Fibroblast of upper back skin (primary cell): ENCODE measurements around the gene GPT2.

Experiments used
- DNase-seq: peaks from one replicate; pipeline ENCODE4 v3.0.0-alpha.2; 2013

GPT2 gene, protein sequence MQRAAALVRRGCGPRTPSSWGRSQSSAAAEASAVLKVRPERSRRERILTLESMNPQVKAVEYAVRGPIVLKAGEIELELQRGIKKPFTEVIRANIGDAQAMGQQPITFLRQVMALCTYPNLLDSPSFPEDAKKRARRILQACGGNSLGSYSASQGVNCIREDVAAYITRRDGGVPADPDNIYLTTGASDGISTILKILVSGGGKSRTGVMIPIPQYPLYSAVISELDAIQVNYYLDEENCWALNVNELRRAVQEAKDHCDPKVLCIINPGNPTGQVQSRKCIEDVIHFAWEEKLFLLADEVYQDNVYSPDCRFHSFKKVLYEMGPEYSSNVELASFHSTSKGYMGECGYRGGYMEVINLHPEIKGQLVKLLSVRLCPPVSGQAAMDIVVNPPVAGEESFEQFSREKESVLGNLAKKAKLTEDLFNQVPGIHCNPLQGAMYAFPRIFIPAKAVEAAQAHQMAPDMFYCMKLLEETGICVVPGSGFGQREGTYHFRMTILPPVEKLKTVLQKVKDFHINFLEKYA

DNA sequence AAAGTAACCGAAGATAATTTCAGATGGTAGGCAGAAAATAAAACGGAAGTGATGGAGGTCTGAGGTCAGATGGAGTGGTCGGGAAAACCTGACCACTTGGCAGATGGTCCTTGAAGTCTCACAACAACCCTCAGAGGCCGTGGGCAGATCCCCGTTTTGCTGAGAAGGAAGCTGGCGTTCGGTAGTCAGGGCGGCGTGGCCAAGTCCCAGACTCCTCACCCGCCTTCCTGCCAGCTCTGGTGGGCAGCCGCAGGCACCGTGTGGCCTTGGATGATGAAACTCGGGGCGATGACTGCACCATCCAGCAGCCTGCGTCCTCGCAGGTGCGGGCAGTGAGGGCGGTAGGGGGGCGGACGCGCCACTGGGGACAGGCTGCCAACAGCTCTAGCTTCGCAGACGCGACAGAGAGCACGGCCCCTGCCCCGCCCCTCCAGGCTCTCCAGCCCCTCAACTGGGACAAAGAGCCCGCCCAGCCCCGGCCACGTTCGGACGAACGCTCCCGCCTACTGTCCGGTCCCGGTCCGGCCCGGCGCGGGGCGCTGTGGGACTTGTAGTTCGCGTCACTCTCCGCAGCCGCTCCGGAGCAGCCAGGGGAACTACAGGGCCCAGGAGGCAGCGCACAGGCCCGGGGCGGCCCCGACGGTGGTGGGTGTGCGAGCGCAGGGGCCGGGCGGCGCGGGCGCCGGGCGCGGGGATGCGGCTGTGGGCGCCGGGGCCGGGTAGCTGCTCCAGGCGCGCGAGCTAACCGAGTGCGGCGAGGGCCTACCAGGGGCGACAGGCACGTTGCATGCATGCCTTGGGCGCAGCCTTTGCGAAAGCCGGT is at the start of gene GPT2:
Gene GPT2 (plus strand): TSS at position 673 of the 823 bp plus-strand sequence. CDS start 354 bp downstream, outside the sequence.
- DNase-seq, result peak; percentile 96

GRCh38 chr16:46836534-46837530 is 47.3 kb upstream of the GPT2 start:
- no peak for DNase-seq

DNA sequence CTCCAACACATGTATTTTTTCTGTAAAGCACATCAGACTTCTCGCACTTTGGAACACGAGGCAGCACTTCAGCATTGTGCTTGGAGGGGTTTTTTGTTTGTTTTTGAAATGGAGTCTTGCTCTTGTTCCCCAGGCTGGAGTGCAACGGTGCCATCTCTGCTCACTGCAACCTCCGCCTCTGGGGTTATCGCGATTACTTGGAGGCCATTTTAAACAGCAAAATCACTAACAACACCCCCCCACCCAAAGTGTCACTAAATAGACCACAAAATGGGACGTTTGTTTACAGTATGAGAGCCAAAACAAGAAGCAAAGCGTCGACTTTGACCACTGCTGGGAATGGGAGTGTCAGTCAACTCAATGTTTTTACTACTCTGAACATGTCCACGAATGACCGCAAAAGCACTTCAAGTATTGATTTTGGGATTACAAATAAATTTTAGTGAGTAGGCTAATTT is 44.1 kb upstream of the GPT2 start:
- DNase-seq, result no peak

DNA sequence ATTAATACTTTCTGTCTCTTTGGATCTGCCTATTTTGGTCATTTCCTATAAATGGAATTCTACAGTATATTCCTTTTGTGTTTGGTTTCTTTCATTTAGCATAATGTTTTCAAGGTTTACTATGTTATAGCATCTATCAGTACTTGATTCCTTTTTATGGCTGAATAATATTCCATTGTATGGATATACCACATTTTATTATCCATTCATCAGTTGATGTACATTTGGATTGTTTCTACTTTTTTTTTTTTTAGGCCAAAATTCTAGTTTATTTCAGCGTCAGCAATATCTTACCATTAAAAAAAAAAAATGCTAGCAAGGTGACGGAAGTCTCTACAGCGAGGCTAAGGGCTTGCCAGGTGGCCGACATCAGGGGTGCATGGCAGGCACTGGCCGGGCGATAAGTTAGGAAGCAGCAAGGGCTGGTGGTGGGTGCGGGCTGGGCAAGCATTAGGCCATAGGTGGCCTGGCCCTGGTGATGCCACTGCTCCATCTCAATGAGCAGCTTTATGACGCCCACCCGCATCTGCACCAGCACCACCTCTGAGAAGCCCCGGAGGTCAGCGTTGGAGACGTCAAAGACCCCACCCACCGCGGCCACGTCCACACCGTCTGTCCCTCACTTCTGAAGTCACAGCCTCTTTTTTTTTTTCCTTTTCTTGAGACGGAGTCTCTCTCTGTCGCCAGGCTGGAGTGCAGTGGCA is 41.8 kb upstream of the GPT2 start:
- DNase-seq, result no peak

- no peak for DNase-seq
Measured at GRCh38 chr16:46843898-46844642, 40.1 kb upstream of the GPT2 start.

- peak; percentile 10 for DNase-seq
Measured at GRCh38 chr16:46844771-46845170, 39.4 kb upstream of the GPT2 start.

GRCh38 chr16:46845952-46846351 is 38.2 kb upstream of the GPT2 start:
- no peak for DNase-seq

DNA sequence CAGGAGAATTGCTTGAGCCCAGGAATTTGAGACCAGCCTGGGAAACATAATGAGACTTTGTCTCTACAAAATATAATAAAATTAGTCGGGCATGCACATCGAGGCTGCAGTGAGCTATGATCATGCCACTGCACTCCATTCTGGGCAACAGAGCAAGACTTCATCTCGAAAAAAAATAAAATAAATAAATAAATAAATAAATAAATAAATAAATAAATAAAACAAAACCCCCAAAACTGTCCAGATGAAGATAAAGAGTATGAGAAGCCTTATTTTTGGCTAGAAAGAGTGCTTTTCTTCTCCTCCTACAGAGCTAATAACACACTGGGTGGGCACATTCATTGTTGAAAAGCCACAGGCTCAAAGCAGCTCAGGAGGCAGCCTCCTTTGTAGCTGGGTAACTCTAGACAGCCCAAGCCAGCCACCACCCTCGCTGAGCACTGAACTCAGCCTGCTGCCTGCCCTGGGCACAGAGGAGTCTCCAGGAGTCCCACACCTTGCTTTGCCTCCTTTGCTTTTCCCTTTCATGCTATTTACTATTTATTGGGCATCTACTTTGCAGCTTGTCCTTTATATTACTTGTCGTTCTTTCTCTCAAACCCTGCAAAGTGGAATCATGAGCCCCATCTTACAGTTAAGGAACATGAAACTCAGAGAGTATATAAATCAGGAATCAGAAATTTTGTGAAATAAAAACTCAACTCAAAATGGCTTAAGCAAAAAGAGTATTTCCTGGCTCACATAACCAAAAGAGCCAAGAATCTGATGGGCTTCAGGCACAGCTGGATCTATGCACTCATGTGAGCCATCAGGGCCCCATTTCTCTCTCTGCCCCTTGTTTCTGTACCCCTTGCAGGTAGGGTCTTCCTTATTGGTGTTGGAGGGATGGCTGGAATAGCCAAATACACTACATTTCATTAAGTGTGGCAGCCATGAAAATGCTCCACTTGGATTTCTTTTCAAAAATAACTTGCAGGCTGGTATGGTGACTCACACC is 35.1 kb upstream of the GPT2 start:
- no peak for DNase-seq

DNA sequence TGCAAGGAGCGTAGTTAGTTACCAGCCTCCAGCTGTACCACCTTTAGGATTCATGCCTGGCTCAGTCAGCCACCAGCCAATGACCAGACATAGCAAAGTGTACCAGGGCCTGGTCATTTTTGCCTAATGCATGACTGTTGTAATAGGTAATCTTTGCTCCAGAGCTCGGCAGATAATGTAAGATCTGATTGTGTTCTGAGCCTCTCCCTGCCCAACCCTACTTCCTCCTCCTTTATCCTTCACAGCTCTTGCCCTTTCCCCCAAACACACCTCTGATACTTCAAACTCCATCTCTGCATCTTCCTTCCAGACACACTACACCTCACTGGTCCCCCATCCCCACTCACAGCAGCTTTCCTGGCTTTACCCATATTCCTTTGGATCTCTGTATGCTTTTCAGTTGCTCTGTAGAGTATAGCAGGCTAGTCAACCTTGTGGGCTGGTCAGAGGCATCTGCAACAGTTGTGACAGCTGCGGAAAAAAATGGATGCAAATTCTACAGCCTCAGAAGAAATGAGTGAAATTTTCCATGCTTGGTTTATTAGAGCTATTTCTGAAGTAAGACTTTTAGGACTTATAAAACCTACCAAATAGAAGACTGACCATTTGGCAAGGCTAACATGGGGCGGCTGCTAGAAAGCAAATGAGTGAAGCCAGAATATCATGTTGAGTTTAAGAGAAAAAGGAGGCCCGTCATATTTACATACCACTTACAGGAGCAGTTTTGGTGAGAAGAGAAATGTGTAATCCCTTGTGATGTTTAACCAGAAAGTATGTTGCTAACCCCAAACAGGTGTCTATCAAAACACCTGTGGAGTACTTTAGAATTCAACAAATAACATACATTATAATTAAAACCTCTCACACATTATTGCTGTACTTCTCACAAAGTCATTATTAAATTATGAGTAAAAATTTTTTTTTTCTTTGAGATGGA is 33.3 kb upstream of the GPT2 start:
- DNase-seq, result no peak

DNA sequence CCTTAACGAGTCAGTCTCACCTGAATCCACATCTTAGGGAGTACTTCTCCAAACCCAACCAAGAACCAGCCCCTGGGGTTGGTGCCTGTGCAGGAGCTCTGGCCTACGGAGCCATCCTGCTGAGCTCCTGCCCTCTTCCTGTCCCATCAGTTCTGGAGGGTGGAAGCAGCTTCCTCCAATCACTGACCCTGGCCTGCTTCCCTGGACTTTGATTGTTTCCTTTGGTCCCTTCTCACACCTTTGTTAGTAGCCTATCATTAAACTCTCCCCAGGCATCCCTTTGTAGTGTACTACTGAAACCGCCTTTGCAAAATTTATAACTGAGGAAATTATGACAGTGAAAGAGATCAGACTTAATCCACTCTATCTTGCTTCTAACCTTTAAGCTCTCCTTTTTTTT is 32.0 kb upstream of the GPT2 start:
- DNase-seq, result no peak

DNA sequence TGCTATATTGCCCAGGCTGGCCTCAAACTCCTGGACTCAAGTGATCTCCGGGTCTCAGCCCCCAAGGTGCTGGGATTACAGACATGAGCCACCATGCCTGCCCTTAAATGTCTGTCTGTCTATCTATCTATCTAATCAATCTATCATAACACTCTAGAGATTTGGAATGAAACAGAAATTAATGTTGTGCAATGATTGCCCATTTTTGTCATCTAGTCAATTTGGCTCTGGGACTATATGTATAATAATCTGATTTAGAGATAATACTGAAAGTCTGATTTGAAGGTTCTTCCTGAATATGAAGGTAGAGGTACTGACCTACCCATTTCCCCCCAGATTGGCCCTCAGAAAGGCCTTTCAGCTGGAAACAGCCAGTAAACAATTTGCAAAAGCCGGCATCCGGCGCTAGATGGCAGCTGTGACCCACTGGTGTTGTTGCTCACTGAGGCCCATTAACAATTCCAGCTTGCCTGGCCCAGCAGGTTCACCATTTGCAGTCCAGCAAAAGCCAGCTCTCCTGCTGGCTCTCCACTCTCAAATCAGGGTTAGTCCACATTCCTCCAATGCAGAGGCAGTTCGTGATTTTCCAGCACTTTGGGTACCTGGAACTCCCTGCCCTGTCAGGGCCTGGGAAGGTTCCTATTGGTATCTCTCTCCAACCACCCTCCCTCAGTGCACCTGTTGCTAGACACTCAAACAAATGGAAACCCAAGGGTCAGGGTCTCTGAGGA is 30.3 kb upstream of the GPT2 start:
- peak; percentile 64 for DNase-seq

DNA sequence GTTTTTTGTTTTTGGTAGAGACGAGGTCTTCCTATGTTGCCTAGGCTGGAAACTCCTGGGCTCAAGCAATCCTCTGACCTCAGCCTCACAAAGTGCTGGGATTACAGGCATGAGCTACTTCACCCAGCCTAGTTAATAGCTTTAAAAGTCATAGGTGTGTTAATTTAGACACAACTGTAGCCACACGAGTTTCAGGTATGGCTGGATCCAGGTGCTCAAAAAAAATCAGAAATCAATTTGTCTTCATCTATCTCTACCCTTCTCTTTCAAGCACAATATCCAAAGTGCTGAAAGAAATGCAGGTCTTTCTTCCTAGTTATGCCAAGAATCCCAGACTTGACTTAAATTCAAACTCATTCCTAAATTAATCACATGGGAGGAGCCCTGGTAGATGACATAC is 29.3 kb upstream of the GPT2 start:
- DNase-seq, result no peak

- no peak for DNase-seq
Measured at GRCh38 chr16:46855389-46855788, 28.8 kb upstream of the GPT2 start.

GRCh38 chr16:46857368-46857945 is 26.7 kb upstream of the GPT2 start:
- peak; percentile 57 for DNase-seq

- no peak for DNase-seq
Measured at GRCh38 chr16:46858151-46858550, 26.0 kb upstream of the GPT2 start.

DNA sequence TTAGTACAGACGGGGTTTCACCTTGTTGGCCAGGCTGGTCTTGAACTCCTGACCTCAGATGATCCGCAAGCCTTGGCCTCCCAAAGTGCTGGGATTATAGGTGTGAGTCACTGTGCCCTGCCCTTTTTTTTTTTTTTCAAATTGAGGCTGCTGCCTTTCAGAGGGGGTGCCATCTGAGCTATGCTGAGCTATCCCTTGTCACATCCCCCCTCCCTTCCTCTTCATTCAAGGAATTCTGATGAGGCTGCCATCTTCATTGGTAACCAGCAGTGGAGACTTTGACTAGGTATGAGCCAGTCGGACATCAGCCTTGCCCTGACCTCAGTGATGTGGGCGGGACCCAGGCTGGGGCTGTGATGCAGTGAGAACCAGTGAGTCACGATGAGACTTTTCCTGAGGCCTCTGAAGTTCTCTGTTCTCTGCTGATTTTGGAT is 24.4 kb upstream of the GPT2 start:
- DNase-seq, result peak; percentile 71
